Stimulated activated CD4-positive, alpha-beta T cell treated with anti-CD3 and anti-CD28 coated beads, Interleukin-15, amount 100 ng/mL, for 24 hours (primary cell): ENCODE measurements around the gene PGM2.
"Not testable (repeated sequence)": the region's sequence is repeated elsewhere in the genome, so short reads cannot be mapped to it uniquely, and the experiment has no call there.

Source experiments
- DNase-seq: peaks from one replicate; pipeline ENCODE4 v3.0.0-alpha.2; 2020

PGM2 gene

GRCh38 chr4:37820458-37820857, 6.0 kb upstream of the PGM2 start:
- DNase-seq = not testable (repeated sequence)

GRCh38 chr4:37821953-37822605, 4.4 kb upstream of the PGM2 start:
- no peak for DNase-seq

GRCh38 chr4:37825501-37825900, 985 bp upstream of the PGM2 start:
- DNase-seq = not testable (repeated sequence)

GRCh38 chr4:37825968-37826294, 555 bp upstream of the PGM2 start:
- peak; percentile 15 for DNase-seq

- DNase-seq = no peak
Measured at GRCh38 chr4:37827030-37827685, 672 bp downstream of the PGM2 start.

GRCh38 chr4:37827802-37828321, 1.4 kb downstream of the PGM2 start:
- no peak for DNase-seq

- no peak for DNase-seq
Measured at GRCh38 chr4:37828843-37829242, 2.4 kb downstream of the PGM2 start.

GRCh38 chr4:37830640-37831039, 4.2 kb downstream of the PGM2 start:
- DNase-seq = no peak

GRCh38 chr4:37835031-37835430, 8.5 kb downstream of the PGM2 start:
- DNase-seq = no peak

GRCh38 chr4:37835806-37836205, 9.3 kb downstream of the PGM2 start:
- no peak for DNase-seq

- no peak for DNase-seq
Measured at GRCh38 chr4:37836274-37836673, 9.8 kb downstream of the PGM2 start.

- no peak for DNase-seq
Measured at GRCh38 chr4:37836838-37837440, 10.5 kb downstream of the PGM2 start.

- DNase-seq = no peak
Measured at GRCh38 chr4:37837446-37837845, 11.0 kb downstream of the PGM2 start.

GRCh38 chr4:37839426-37839825, 12.9 kb downstream of the PGM2 start:
- no peak for DNase-seq

GRCh38 chr4:37844204-37844603, 17.7 kb downstream of the PGM2 start:
- DNase-seq = no peak

- no peak for DNase-seq
Measured at GRCh38 chr4:37845201-37845600, 18.7 kb downstream of the PGM2 start.

- DNase-seq = no peak
Measured at GRCh38 chr4:37847311-37847884, 20.9 kb downstream of the PGM2 start.

- no peak for DNase-seq
Measured at GRCh38 chr4:37852376-37852775, 25.9 kb downstream of the PGM2 start.

GRCh38 chr4:37858112-37858511, 31.6 kb downstream of the PGM2 start:
- no peak for DNase-seq

- DNase-seq = no peak
Measured at GRCh38 chr4:37858872-37859271, 32.4 kb downstream of the PGM2 start.

GRCh38 chr4:37860266-37860665, 33.8 kb downstream of the PGM2 start:
- DNase-seq = no peak

- no peak for DNase-seq
Measured at GRCh38 chr4:37862961-37863360, 36.5 kb downstream of the PGM2 start.

- no peak for DNase-seq
Measured at GRCh38 chr4:37864786-37865185, 38.3 kb downstream of the PGM2 start.

GRCh38 chr4:37865450-37865849, 39.0 kb downstream of the PGM2 start:
- DNase-seq = no peak
